Cardiac fibroblast (primary cell): Measurements from ENCODE around the gene ASTN2.

Experiments
- DNase-seq, 2 donors: peaks; one replicate each; pipeline versions ENCODE4 v3.0.0 to v3.0.0-alpha.2; 2010; ENCODE audit warnings: low read depth in 2 of 2
- H3K4me3 ChIP-seq, 2 donors: replicated peaks in 1 of 2; 1 replicate in 1 of 2; 2 replicates in 1 of 2; pipeline ENCODE4 v1.5.1; 2011; ENCODE audit warnings: low read depth in 2 of 2, low read length in 2 of 2, mild to moderate bottlenecking in 2 of 2, moderate library complexity in 1 of 2
- CTCF ChIP-seq: IDR thresholded peaks from one replicate; pipeline ENCODE4 v1.5.1; 2011; ENCODE audit warnings: low read depth, mild to moderate bottlenecking, low read length, inconsistent platforms

Gene ASTN2

GRCh38 chr9:117204971-117205370, 209.9 kb downstream of the ASTN2 start:
- H3K4me3 ChIP-seq: no peak overlapping the region
- no peak for TF ChIP-seq CTCF
- DNase-seq: no peak

GRCh38 chr9:117191504-117192261, 223.2 kb downstream of the ASTN2 start:
- DNase-seq: no peak
- H3K4me3 ChIP-seq: no peak overlapping the region
- no peak for TF ChIP-seq CTCF

GRCh38 chr9:117189121-117189520, 225.7 kb downstream of the ASTN2 start:
- no peak for TF ChIP-seq CTCF
- no peak overlapping the region for H3K4me3 ChIP-seq
- DNase-seq: peak; percentile 1 to 11

- H3K4me3 ChIP-seq: no peak overlapping the region
- DNase-seq: no peak
- TF ChIP-seq CTCF: no peak
Observed at GRCh38 chr9:117188394-117188793, 226.5 kb downstream of the ASTN2 start.

GRCh38 chr9:117187498-117187897, 227.4 kb downstream of the ASTN2 start:
- H3K4me3 ChIP-seq: no peak overlapping the region
- TF ChIP-seq CTCF: no peak
- DNase-seq: no peak

GRCh38 chr9:117184173-117184572, 230.7 kb downstream of the ASTN2 start:
- no peak for TF ChIP-seq CTCF
- DNase-seq: no peak
- H3K4me3 ChIP-seq: no peak overlapping the region

- no peak for TF ChIP-seq CTCF
- H3K4me3 ChIP-seq: no peak overlapping the region
- DNase-seq: no peak
Observed at GRCh38 chr9:117182046-117182445, 232.8 kb downstream of the ASTN2 start.
